Measurements from ENCODE around the gene CPED1.

CPED1 gene

DNA sequence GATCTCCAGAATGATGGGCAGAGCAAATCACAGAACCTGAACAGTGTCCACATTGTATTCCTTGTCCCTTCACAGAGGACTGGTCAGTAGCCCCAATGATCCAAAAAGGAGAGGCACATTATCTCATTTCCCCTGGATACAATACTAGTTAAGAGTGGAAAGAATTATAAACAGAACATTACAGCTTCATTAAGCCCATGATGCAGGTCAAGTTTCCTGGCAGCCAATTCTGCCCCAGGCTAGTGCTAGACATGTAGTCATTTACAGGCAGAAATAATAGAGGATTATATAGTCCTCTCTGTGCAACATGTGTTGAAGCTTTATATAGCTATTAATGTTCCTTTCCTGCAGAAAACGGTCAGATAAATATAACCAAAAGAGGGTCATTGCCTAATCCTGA lies 216.0 kb downstream of the CPED1 start:
- TF ChIP-seq, protein P1, sequence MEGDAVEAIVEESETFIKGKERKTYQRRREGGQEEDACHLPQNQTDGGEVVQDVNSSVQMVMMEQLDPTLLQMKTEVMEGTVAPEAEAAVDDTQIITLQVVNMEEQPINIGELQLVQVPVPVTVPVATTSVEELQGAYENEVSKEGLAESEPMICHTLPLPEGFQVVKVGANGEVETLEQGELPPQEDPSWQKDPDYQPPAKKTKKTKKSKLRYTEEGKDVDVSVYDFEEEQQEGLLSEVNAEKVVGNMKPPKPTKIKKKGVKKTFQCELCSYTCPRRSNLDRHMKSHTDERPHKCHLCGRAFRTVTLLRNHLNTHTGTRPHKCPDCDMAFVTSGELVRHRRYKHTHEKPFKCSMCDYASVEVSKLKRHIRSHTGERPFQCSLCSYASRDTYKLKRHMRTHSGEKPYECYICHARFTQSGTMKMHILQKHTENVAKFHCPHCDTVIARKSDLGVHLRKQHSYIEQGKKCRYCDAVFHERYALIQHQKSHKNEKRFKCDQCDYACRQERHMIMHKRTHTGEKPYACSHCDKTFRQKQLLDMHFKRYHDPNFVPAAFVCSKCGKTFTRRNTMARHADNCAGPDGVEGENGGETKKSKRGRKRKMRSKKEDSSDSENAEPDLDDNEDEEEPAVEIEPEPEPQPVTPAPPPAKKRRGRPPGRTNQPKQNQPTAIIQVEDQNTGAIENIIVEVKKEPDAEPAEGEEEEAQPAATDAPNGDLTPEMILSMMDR (IDR thresholded peaks at IDR 0.05; ENCODE audit: poor library complexity, severe bottlenecking), result no peak
- Histone ChIP-seq H3K27me3 (ENCODE audit: insufficient read depth, poor library complexity, severe bottlenecking) (no peaks in the 10 kb centered on the region), H3K27ac (ENCODE audit: poor library complexity, severe bottlenecking) (no peak overlapping the region), H3K4me1 (ENCODE audit: insufficient read depth, poor library complexity, severe bottlenecking) (no peaks in the 10 kb centered on the region), H3K36me3 (ENCODE audit: low read depth) (no peaks in the 10 kb centered on the region), H3K4me3 (ENCODE audit: severe bottlenecking) (no peak overlapping the region), H3K9me3 (ENCODE audit: severe bottlenecking) (no peaks in the 10 kb centered on the region)
- ATAC-seq (ENCODE audit: low read depth) (0 out of 3 replicates have a peak, but pooled peaks have one; percentile 19), DNase-seq (ENCODE audit: low spot score) (no peak)

DNA sequence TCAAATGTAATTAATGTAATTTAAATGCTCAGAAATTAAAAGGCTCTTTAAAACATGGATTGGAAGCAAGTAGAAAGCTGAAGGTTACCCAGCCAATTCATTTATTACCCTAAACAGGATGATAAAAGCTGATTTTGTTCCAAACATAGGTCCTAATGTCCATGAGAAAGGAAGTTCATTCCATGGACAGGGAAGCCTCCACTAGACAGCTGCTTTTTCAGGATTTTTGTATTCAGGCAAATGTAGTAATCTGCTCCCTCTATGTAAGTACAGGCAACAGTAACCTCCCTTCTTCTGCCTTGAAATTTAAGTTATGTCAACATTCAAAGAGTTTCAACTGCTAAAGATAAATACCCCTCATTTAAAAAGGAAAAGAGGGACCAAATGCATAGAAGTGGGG lies 217.3 kb downstream of the CPED1 start:
- no peaks in the 10 kb centered on the region for H3K4me1 ChIP-seq (ENCODE audit: insufficient read depth, poor library complexity, severe bottlenecking)
- ATAC-seq (ENCODE audit: low read depth) (no peak), DNase-seq (ENCODE audit: low spot score) (no peak)
- H3K36me3 ChIP-seq (ENCODE audit: low read depth), result no peaks in the 10 kb centered on the region
- H3K9me3 ChIP-seq (ENCODE audit: severe bottlenecking), result no peaks in the 10 kb centered on the region
- no peaks in the 10 kb centered on the region for H3K27me3 ChIP-seq (ENCODE audit: insufficient read depth, poor library complexity, severe bottlenecking)
- no peak overlapping the region for H3K27ac ChIP-seq (ENCODE audit: poor library complexity, severe bottlenecking)
- no peak overlapping the region for H3K4me3 ChIP-seq (ENCODE audit: severe bottlenecking)
- TF ChIP-seq, protein P1 (IDR thresholded peaks at IDR 0.05; ENCODE audit: poor library complexity, severe bottlenecking), result no peak

DNA sequence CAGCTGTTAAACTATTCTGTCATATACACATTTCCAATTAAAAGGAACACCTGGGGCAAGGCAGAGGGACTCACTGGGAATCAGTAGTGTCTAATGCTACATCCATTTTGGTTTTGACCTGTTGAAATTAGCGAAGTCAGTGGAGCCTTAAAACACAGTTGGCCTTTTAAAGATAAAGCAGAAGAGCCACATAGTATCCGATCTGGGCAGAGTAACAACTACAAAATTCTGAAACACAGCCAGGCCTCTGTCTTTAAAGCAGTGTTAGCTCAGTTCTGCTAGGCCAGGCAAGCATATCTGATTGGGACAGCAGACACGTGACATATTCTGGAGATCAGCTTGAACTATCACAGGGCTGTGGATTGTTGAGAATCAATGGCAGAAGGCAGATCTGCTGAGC lies 222.7 kb downstream of the CPED1 start:
- Histone ChIP-seq H3K4me3 (ENCODE audit: severe bottlenecking) (no peak overlapping the region), H3K27ac (ENCODE audit: poor library complexity, severe bottlenecking) (no peak overlapping the region), H3K27me3 (ENCODE audit: insufficient read depth, poor library complexity, severe bottlenecking) (no peaks in the 10 kb centered on the region), H3K36me3 (ENCODE audit: low read depth) (no peaks in the 10 kb centered on the region), H3K9me3 (ENCODE audit: severe bottlenecking) (no peaks in the 10 kb centered on the region), H3K4me1 (ENCODE audit: insufficient read depth, poor library complexity, severe bottlenecking) (no peaks in the 10 kb centered on the region)
- TF ChIP-seq, protein P1 (IDR thresholded peaks at IDR 0.05; ENCODE audit: poor library complexity, severe bottlenecking), result no peak
- no peak for ATAC-seq (ENCODE audit: low read depth)
- DNase-seq (ENCODE audit: low spot score), result no peak

DNA sequence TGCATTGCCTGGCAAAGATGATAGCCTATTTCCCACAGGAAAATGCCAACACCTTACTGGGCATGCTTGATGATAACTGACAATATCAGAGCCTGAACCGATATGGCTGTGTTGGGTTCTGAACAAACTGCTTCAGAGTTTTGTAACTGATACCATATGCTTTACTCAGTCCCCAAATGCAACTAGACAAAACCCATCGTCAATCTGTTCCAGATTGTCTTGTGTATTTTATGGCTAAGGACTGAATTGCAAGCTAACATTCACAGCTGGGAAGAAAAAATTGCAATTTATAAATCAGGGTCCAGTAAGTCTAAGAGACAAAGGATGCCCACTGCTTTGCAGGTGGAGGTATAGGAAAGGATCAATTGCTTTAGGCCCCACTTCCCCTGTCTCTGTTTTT lies 223.5 kb downstream of the CPED1 start:
- DNase-seq (ENCODE audit: low spot score) (no peak), ATAC-seq (ENCODE audit: low read depth) (no peak)
- Histone ChIP-seq H3K4me3 (ENCODE audit: severe bottlenecking) (no peak overlapping the region), H3K4me1 (ENCODE audit: insufficient read depth, poor library complexity, severe bottlenecking) (no peaks in the 10 kb centered on the region), H3K27ac (ENCODE audit: poor library complexity, severe bottlenecking) (no peak overlapping the region), H3K36me3 (ENCODE audit: low read depth) (no peaks in the 10 kb centered on the region), H3K27me3 (ENCODE audit: insufficient read depth, poor library complexity, severe bottlenecking) (no peaks in the 10 kb centered on the region), H3K9me3 (ENCODE audit: severe bottlenecking) (no peaks in the 10 kb centered on the region)
- TF ChIP-seq, protein P1 (IDR thresholded peaks at IDR 0.05; ENCODE audit: poor library complexity, severe bottlenecking), result no peak

DNA sequence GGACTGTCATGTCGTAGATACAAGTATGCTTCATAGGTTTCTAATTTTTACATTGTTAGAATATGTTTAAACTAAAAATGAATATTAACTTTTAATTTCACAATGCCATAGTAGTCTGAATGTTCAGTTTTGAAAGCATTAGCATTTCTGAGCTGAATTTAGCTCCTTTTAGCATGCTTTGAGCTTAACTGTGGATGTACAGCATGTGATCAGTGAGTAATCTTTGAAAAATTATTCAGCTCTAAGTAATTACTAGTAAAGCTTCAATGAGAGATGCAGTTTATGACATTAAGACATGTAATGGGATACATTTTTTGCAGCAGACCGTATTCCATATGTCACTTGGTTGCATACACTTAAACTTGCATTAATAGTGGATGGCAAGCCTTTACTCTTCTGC lies 226.1 kb downstream of the CPED1 start:
- TF ChIP-seq, protein P1 (IDR thresholded peaks at IDR 0.05; ENCODE audit: poor library complexity, severe bottlenecking), result no peak
- Histone ChIP-seq H3K9me3 (ENCODE audit: severe bottlenecking) (no peaks in the 10 kb centered on the region), H3K4me1 (ENCODE audit: insufficient read depth, poor library complexity, severe bottlenecking) (no peaks in the 10 kb centered on the region), H3K27me3 (ENCODE audit: insufficient read depth, poor library complexity, severe bottlenecking) (no peaks in the 10 kb centered on the region), H3K4me3 (ENCODE audit: severe bottlenecking) (no peak overlapping the region), H3K27ac (ENCODE audit: poor library complexity, severe bottlenecking) (no peak overlapping the region), H3K36me3 (ENCODE audit: low read depth) (no peaks in the 10 kb centered on the region)
- ATAC-seq (ENCODE audit: low read depth) (no peak), DNase-seq (ENCODE audit: low spot score) (no peak)

Data from RWPE2 (cell line).